ENCODE measurements around the gene NCEH1. TPM values are rescaled to one million over a fixed set of nuclear protein-coding genes. Genes with fewer than 3 reads are reported as not detected.
"Not testable (repeated sequence)": the region's sequence is repeated elsewhere in the genome, so short reads cannot be mapped to it uniquely, and the experiment has no call there.

Gene NCEH1
- 4.2 and 4.9 TPM in 2 replicates for total RNA-seq (2014; rRNA removed; shearing (Covaris generic))
- polyA plus RNA-seq (2016; fragmentation: Nextera tagmentation; extraction: Ambion mirVana), result 1.5 and 1.8 TPM in 2 replicates
- long read RNA-seq, full-length matches to known transcripts, result 1 of 1 reads
- long read RNA-seq, partial matches to known transcripts, result 0 of 1 reads
- long read RNA-seq, other reads (novel, unspliced or antisense), result 0 of 1 reads

DNA sequence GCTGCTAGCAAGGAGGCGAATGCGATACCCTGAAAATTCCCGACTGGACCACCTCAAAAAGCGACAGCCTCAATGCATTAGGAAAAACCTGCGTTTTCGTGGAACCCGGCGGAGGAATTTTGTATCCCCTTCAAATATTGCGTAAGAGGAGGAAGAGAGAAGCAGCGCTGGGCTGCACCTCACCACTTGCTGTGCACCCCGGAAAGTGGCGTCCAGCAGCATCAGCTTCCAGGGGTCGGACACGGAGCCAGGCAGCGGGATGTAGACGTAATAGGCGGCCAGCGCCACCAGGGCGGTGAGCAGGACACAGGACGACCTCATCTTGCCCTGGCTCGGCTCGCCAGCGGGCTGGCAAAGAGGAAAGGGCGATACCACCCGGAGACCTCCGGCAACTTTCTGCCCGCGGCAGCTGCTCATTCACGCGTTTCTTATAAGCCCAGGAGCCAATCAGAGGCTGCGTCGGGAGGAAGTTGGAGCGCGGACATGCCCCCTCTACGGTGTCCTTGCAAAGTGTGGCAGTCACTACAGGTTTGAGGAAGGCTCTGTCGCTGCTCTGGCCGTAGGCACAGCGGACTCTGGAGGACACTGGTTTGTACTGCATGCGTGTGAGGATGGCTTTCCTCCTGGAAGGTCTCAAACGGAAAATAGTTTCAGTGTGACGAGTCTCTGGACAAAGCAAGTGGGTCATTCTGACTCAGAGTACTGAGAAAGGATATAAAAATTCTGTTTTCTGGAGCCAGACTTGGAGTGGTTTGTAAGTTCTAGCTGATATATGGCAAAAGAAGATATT lies at the start of gene NCEH1:
NCEH1 (minus strand) TSS at position 404 of the 790 bp plus-strand sequence; CDS start at position 321, 83 bp downstream.
- peak within 1 kb of the TSS; percentile 81 for H3K4me2 ChIP-seq
- no peaks in the 10 kb centered on the region for H3K36me3 Mint-ChIP-seq (ENCODE audit: low read depth)
- H3K9me3 Mint-ChIP-seq, result no peaks in the 10 kb centered on the region
- TF ChIP-seq, protein P1, sequence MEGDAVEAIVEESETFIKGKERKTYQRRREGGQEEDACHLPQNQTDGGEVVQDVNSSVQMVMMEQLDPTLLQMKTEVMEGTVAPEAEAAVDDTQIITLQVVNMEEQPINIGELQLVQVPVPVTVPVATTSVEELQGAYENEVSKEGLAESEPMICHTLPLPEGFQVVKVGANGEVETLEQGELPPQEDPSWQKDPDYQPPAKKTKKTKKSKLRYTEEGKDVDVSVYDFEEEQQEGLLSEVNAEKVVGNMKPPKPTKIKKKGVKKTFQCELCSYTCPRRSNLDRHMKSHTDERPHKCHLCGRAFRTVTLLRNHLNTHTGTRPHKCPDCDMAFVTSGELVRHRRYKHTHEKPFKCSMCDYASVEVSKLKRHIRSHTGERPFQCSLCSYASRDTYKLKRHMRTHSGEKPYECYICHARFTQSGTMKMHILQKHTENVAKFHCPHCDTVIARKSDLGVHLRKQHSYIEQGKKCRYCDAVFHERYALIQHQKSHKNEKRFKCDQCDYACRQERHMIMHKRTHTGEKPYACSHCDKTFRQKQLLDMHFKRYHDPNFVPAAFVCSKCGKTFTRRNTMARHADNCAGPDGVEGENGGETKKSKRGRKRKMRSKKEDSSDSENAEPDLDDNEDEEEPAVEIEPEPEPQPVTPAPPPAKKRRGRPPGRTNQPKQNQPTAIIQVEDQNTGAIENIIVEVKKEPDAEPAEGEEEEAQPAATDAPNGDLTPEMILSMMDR (conservative IDR thresholded peaks at IDR 0.05; ENCODE audit: low read depth in 2 of 2), result peak; percentile 71 to 92
- TF ChIP-seq, protein P2, sequence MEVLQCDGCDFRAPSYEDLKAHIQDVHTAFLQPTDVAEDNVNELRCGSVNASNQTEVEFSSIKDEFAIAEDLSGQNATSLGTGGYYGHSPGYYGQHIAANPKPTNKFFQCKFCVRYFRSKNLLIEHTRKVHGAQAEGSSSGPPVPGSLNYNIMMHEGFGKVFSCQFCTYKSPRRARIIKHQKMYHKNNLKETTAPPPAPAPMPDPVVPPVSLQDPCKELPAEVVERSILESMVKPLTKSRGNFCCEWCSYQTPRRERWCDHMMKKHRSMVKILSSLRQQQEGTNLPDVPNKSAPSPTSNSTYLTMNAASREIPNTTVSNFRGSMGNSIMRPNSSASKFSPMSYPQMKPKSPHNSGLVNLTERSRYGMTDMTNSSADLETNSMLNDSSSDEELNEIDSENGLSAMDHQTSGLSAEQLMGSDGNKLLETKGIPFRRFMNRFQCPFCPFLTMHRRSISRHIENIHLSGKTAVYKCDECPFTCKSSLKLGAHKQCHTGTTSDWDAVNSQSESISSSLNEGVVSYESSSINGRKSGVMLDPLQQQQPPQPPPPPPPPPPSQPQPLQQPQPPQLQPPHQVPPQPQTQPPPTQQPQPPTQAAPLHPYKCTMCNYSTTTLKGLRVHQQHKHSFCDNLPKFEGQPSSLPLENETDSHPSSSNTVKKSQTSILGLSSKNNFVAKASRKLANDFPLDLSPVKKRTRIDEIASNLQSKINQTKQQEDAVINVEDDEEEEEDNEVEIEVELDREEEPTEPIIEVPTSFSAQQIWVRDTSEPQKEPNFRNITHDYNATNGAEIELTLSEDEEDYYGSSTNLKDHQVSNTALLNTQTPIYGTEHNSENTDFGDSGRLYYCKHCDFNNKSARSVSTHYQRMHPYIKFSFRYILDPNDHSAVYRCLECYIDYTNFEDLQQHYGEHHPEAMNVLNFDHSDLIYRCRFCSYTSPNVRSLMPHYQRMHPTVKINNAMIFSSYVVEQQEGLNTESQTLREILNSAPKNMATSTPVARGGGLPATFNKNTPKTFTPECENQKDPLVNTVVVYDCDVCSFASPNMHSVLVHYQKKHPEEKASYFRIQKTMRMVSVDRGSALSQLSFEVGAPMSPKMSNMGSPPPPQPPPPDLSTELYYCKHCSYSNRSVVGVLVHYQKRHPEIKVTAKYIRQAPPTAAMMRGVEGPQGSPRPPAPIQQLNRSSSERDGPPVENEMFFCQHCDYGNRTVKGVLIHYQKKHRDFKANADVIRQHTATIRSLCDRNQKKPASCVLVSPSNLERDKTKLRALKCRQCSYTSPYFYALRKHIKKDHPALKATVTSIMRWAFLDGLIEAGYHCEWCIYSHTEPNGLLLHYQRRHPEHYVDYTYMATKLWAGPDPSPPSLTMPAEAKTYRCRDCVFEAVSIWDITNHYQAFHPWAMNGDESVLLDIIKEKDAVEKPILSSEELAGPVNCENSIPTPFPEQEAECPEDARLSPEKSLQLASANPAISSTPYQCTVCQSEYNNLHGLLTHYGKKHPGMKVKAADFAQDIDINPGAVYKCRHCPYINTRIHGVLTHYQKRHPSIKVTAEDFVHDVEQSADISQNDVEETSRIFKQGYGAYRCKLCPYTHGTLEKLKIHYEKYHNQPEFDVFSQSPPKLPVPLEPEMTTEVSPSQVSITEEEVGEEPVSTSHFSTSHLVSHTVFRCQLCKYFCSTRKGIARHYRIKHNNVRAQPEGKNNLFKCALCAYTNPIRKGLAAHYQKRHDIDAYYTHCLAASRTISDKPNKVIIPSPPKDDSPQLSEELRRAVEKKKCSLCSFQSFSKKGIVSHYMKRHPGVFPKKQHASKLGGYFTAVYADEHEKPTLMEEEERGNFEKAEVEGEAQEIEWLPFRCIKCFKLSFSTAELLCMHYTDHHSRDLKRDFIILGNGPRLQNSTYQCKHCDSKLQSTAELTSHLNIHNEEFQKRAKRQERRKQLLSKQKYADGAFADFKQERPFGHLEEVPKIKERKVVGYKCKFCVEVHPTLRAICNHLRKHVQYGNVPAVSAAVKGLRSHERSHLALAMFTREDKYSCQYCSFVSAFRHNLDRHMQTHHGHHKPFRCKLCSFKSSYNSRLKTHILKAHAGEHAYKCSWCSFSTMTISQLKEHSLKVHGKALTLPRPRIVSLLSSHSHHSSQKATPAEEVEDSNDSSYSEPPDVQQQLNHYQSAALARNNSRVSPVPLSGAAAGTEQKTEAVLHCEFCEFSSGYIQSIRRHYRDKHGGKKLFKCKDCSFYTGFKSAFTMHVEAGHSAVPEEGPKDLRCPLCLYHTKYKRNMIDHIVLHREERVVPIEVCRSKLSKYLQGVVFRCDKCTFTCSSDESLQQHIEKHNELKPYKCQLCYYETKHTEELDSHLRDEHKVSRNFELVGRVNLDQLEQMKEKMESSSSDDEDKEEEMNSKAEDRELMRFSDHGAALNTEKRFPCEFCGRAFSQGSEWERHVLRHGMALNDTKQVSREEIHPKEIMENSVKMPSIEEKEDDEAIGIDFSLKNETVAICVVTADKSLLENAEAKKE (CRISPR knock-in tag; IDR thresholded peaks at IDR 0.05), result no peak
- TF ChIP-seq POLR2AphosphoS5 (IDR thresholded peaks at IDR 0.05; ENCODE audit: low read depth) (peak; percentile 91), ZNF331 (CRISPR knock-in tag; IDR thresholded peaks at IDR 0.05; ENCODE audit: low read depth) (no peak)
- peak within 1 kb of the TSS; percentile 97 for H3K4me3 Mint-ChIP-seq
- ATAC-seq (peak; percentile 98), DNase-seq (ENCODE audit: low spot score) (peak; percentile 96)
- no peaks in the 10 kb centered on the region; the same call in 1 of the 2 replicates for H3K4me1 ChIP-seq (ENCODE audit: insufficient read depth)
- 0 out of 2 replicates have a peak, but pooled peaks cover 7% of the 10 kb centered on the region for H3K27me3 ChIP-seq (ENCODE audit: insufficient read depth)
- peaks cover 4% of the 10 kb centered on the region; the same call in 1 of the 2 replicates for H3K79me2 ChIP-seq (replicated peaks; ENCODE audit: insufficient read depth)
- peak within 1 kb of the TSS; percentile 77 for H3K4me3 ChIP-seq
- H3K9me2 ChIP-seq (ENCODE audit: insufficient read depth), result no peaks in the 10 kb centered on the region
- no peaks in the 10 kb centered on the region for H3F3A ChIP-seq (replicated peaks; ENCODE audit: low read depth)
- peaks cover 5% of the 10 kb centered on the region for H3K27me3 Mint-ChIP-seq (ENCODE audit: insufficient read depth, low read depth, poor library complexity)
- no peaks in the 10 kb centered on the region for H4K20me1 ChIP-seq (replicated peaks; ENCODE audit: insufficient read depth)
- H3K4me1 Mint-ChIP-seq, result peaks cover 9% of the 10 kb centered on the region; the same call in 2 of the 3 replicates
- H3K27ac ChIP-seq (ENCODE audit: low read depth), result no peak within 1 kb of the TSS
- peak within 1 kb of the TSS; percentile 91 for H2AFZ ChIP-seq
- peak within 1 kb of the TSS; percentile 41; the same call in 1 of the 2 replicates for H3K27ac Mint-ChIP-seq
- H3K36me3 ChIP-seq (ENCODE audit: insufficient read depth), result no peaks in the 10 kb centered on the region

GRCh38 chr3:172760416-172760815 lies 49.5 kb upstream of the NCEH1 start:
- not testable (repeated sequence) for H3K4me2 ChIP-seq; DNase-seq (ENCODE audit: low spot score); H3K9me3 Mint-ChIP-seq; H4K20me1 ChIP-seq (replicated peaks; ENCODE audit: insufficient read depth); H3F3A ChIP-seq (replicated peaks; ENCODE audit: low read depth); H2AFZ ChIP-seq; ATAC-seq; H3K9me2 ChIP-seq (ENCODE audit: insufficient read depth); H3K4me1 ChIP-seq (ENCODE audit: insufficient read depth); H3K4me3 ChIP-seq; H3K27me3 ChIP-seq (ENCODE audit: insufficient read depth); H3K27ac ChIP-seq (ENCODE audit: low read depth); H3K4me1 Mint-ChIP-seq; H3K27me3 Mint-ChIP-seq (ENCODE audit: insufficient read depth, low read depth, poor library complexity); H3K4me3 Mint-ChIP-seq
- peaks cover 91% of the 10 kb centered on the region for H3K36me3 Mint-ChIP-seq (ENCODE audit: low read depth)
- H3K79me2 ChIP-seq (replicated peaks; ENCODE audit: insufficient read depth), result peaks cover 36% of the 10 kb centered on the region
- peak overlapping the region; percentile 13; the same call in 1 of the 2 replicates for H3K27ac Mint-ChIP-seq
- peaks cover 68% of the 10 kb centered on the region for H3K36me3 ChIP-seq (ENCODE audit: insufficient read depth)
